Measurements from ENCODE around the gene CIB4. TPM values are rescaled to one million over a fixed set of nuclear protein-coding genes. Genes with fewer than 3 reads are reported as not detected.

Gene CIB4
- total RNA-seq, 1 donor from 2014 or later, result not detected

DNA sequence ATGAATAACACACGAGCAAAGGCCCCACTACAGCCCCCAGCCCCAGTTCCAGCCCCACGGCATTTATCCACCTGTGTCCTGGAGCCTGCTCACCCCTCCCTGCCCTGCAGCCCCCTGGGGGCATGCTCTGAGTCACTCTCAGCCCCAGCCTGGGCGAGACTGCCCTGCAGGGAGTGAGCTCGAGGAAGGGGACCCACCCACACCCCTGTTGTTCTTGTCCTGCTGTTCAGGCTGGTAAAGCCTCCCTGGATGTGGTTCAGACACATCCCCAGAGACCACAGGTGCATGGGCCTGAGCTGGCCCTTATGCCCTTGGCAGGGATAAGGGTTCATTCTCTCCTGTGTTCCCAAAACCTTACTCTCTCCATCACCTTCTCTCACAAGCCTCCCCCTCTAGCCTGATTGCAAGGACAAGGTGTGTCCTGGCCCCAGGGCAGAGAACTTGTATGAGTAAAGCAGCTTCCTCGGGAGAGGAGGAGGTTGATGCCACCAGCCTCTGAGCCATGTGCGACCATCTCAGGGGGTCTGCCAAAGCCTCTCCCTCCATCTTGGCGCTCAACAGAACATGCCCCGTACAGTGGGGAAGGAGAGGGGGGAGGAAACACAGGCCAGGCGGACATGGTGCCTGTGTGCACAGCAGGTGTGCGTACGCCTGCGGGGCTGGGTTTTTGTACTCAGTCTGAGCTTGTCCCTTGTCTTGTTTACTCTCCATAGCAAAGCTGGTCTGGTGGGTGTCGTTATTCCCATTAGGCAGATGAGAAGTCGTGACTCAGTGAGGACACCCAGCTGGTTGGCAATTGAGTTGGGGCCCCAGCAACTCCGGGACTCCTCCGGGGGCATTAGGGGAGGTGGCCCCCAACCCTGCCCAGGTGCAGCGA lies 64.4 kb downstream of the CIB4 start:
- no peaks in the 10 kb centered on the region for H3K4me1 ChIP-seq
- no peak overlapping the region for H3K4me3 ChIP-seq
- no peaks in the 10 kb centered on the region for H3K36me3 ChIP-seq
- no peak overlapping the region for H3K27ac ChIP-seq
- no peak for DNase-seq (ENCODE audit: extremely low spot score in 2 of 2)
- H3K9me3 ChIP-seq, result no peaks in the 10 kb centered on the region
- intact Hi-C loops (cut with DNase I), result no loop called here
- no peaks in the 10 kb centered on the region for H3K27me3 ChIP-seq
- TF ChIP-seq POLR2AphosphoS5 (IDR thresholded peaks at IDR 0.05; ENCODE audit: insufficient read depth in 1 of 2, low read depth in 1 of 2) (no peak), POLR2A (IDR thresholded peaks at IDR 0.05) (no peak)
- TF ChIP-seq, protein P1, sequence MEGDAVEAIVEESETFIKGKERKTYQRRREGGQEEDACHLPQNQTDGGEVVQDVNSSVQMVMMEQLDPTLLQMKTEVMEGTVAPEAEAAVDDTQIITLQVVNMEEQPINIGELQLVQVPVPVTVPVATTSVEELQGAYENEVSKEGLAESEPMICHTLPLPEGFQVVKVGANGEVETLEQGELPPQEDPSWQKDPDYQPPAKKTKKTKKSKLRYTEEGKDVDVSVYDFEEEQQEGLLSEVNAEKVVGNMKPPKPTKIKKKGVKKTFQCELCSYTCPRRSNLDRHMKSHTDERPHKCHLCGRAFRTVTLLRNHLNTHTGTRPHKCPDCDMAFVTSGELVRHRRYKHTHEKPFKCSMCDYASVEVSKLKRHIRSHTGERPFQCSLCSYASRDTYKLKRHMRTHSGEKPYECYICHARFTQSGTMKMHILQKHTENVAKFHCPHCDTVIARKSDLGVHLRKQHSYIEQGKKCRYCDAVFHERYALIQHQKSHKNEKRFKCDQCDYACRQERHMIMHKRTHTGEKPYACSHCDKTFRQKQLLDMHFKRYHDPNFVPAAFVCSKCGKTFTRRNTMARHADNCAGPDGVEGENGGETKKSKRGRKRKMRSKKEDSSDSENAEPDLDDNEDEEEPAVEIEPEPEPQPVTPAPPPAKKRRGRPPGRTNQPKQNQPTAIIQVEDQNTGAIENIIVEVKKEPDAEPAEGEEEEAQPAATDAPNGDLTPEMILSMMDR (IDR thresholded peaks at IDR 0.05), result no peak

DNA sequence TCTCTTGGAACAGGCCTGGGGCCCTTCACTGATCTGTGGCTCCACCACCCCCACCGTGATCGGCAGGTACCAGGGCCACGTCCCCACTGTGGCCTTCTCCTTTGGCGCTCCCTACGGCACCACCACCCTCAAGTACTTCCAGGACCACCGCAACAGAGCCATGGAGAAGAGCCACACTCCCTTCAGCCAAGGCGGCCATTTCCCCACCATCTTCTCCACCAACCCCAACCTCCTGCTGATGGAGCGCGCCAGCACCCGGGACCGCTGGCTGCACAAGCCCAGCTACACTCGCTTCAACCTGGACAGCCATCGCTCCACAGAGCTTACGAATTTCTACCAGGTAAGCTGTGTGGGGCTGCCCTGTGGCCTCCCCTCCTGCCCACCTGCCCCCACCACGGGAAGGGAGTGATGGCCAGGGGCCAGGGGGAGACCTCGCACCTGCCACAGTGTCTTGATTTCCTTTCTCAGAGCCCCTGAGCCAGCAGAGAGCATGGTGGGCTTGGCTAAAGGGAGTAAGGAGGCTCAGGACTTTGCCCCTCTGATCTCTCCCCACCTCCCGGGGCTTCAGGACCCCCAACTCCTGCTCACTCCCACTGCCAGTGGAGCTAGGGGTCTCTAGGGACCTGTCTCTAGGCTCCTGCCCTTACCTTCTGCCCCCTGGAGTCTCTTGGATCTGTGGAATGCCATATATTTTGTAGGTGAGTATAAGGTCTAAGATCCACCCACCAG lies 65.2 kb downstream of the CIB4 start:
- H3K36me3 ChIP-seq, result no peaks in the 10 kb centered on the region
- TF ChIP-seq POLR2A (IDR thresholded peaks at IDR 0.05) (no peak), POLR2AphosphoS5 (IDR thresholded peaks at IDR 0.05; ENCODE audit: insufficient read depth in 1 of 2, low read depth in 1 of 2) (no peak)
- TF ChIP-seq, protein P1 (IDR thresholded peaks at IDR 0.05), result no peak
- H3K27me3 ChIP-seq, result no peaks in the 10 kb centered on the region
- no peaks in the 10 kb centered on the region for H3K4me1 ChIP-seq
- intact Hi-C loops (cut with DNase I), result no loop called here
- H3K27ac ChIP-seq, result no peak overlapping the region
- no peaks in the 10 kb centered on the region for H3K9me3 ChIP-seq
- no peak for DNase-seq (ENCODE audit: extremely low spot score in 2 of 2)
- H3K4me3 ChIP-seq, result no peak overlapping the region

GRCh38 chr2:26574900-26575560 lies 66.1 kb downstream of the CIB4 start:
- Histone ChIP-seq H3K27ac (no peak overlapping the region), H3K4me1 (no peaks in the 10 kb centered on the region), H3K9me3 (no peaks in the 10 kb centered on the region), H3K36me3 (no peaks in the 10 kb centered on the region), H3K27me3 (no peaks in the 10 kb centered on the region), H3K4me3 (no peak overlapping the region)
- no peak for DNase-seq (ENCODE audit: extremely low spot score in 2 of 2)
- TF ChIP-seq, protein P1 (IDR thresholded peaks at IDR 0.05), result no peak
- no peak for TF ChIP-seq POLR2AphosphoS5 (IDR thresholded peaks at IDR 0.05; ENCODE audit: insufficient read depth in 1 of 2, low read depth in 1 of 2)
- no peak for TF ChIP-seq POLR2A (IDR thresholded peaks at IDR 0.05)
- intact Hi-C loops (cut with DNase I), result no loop called here

- no peak for DNase-seq (ENCODE audit: extremely low spot score in 2 of 2)
- Histone ChIP-seq H3K4me1 (no peaks in the 10 kb centered on the region), H3K4me3 (no peak overlapping the region), H3K27ac (no peak overlapping the region), H3K36me3 (no peaks in the 10 kb centered on the region), H3K27me3 (no peaks in the 10 kb centered on the region), H3K9me3 (no peaks in the 10 kb centered on the region)
- intact Hi-C loops (cut with DNase I), result no loop called here
- TF ChIP-seq POLR2A (IDR thresholded peaks at IDR 0.05) (no peak), POLR2AphosphoS5 (IDR thresholded peaks at IDR 0.05; ENCODE audit: insufficient read depth in 1 of 2, low read depth in 1 of 2) (no peak)
- TF ChIP-seq, protein P1 (IDR thresholded peaks at IDR 0.05), result no peak
These were observed 66.9 kb downstream of the CIB4 start for GRCh38 chr2:26574066-26574899.

Data from vagina (tissue), 2 donors.